GM10248 (cell line): ENCODE results near the gene LYPD1.

Experiments used
- CTCF ChIA-PET: fragments of 300-600 bp; sonication (Branson Sonifier 250); formaldehyde crosslinking; extraction: SDS; loops from one replicate; lab custom pipeline; 2021; ENCODE audit warnings: antibody characterized with exemption; lab: Yijun Ruan, JAX
- POLR2A ChIA-PET: fragments of 350-650 bp; sonication (Branson Sonifier 250); formaldehyde crosslinking; extraction: SDS; loops from one replicate; lab custom pipeline; 2020; ENCODE audit warnings: antibody characterized with exemption; lab: Yijun Ruan, JAX
- DNase-seq: peaks from one replicate; pipeline ENCODE4 v3.0.0; 2012; ENCODE audit errors: extremely low spot score
- TF ChIP-seq, protein P1 (sequence below): IDR thresholded peaks from 2 replicates; pipeline ENCODE4 v1.5.1; 2012; ENCODE audit warnings: mild to moderate bottlenecking, low read depth; ENCODE audit errors: extremely low read depth, missing control alignments, control extremely low read depth

LYPD1 gene

GRCh38 chr2:132654968-132655367, 15.0 kb downstream of the LYPD1 start:
- TF ChIP-seq, protein P1, sequence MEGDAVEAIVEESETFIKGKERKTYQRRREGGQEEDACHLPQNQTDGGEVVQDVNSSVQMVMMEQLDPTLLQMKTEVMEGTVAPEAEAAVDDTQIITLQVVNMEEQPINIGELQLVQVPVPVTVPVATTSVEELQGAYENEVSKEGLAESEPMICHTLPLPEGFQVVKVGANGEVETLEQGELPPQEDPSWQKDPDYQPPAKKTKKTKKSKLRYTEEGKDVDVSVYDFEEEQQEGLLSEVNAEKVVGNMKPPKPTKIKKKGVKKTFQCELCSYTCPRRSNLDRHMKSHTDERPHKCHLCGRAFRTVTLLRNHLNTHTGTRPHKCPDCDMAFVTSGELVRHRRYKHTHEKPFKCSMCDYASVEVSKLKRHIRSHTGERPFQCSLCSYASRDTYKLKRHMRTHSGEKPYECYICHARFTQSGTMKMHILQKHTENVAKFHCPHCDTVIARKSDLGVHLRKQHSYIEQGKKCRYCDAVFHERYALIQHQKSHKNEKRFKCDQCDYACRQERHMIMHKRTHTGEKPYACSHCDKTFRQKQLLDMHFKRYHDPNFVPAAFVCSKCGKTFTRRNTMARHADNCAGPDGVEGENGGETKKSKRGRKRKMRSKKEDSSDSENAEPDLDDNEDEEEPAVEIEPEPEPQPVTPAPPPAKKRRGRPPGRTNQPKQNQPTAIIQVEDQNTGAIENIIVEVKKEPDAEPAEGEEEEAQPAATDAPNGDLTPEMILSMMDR = no peak
- CTCF ChIA-PET = no interaction called here
- DNase-seq = no peak
- POLR2A ChIA-PET = no interaction called here

- TF ChIP-seq, protein P1 = no peak
- CTCF ChIA-PET = no interaction called here
Measured at GRCh38 chr2:132654335-132654734, 15.7 kb downstream of the LYPD1 start.

GRCh38 chr2:132652474-132652873, 17.5 kb downstream of the LYPD1 start:
- POLR2A ChIA-PET = no interaction called here
- no peak for DNase-seq
- TF ChIP-seq, protein P1 = no peak
- CTCF ChIA-PET = interaction anchor here (1.6 kb wide), 1 partner anchor 16 kb away, joined by 8 read pairs; no protein-coding TSS in a partner anchor

More at GRCh38 chr2:132654335-132654734, 15.7 kb downstream of the LYPD1 start:
- no peak for DNase-seq
- POLR2A ChIA-PET = no interaction called here

DNA sequence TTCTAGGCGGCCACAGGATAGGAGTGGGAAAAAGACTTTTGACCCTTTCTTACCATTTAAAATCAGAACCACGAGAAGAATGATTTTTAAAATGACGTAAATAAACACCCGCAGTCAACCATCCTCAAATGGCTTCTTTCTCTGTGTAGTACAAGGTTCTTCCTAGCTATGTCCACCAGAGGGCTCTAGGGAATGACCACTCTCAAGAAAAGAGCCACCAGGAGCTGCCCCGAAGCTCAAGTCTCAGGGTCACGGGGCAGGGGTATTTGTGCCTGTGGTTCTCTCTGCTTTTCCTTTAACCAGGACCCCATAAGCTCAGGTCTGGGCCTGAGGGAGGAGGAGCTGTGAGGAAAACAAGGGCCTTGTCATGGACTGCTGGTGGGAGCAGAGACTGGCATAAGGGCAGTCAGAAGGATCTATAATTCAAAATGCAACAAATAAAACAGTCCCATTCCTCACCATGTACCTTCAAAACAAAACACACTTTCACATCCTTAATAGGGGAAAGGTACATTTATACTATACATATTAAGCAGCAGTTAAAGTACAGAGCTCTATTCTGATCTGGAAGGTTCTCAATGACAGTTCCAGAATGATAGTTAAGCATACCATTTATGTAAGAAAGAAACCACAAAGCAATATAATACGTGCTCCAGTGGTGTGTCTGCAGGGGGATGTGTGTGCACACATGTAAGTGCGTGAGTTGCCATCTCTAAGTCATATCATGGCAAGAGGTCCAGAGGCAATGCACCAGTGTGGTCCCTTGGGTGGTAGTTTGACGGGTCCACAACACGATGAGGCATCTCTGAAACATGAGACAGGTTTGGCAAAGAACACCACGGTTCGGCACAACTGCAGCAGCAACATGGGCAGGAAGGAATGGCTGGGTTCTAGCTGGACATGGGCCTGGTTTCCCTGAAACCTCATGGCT, 18.6 kb downstream of the LYPD1 start:
- TF ChIP-seq, protein P1 = peak; percentile 15
- CTCF ChIA-PET = interaction anchor here (1.0 to 1.6 kb wide), 3 partner anchors 9 to 15 kb away, joined by 3 to 8 read pairs (median 8); no protein-coding TSS in a partner anchor
- POLR2A ChIA-PET = no interaction called here
- no peak for DNase-seq

GRCh38 chr2:132646540-132647108, 23.4 kb downstream of the LYPD1 start:
- POLR2A ChIA-PET = no interaction called here
- CTCF ChIA-PET = interaction anchor here (1.4 to 2.1 kb wide), 2 partner anchors 10 to 12 kb away, joined by 3 to 7 read pairs; no protein-coding TSS in a partner anchor
- TF ChIP-seq, protein P1 = no peak

GRCh38 chr2:132645722-132646539, 24.1 kb downstream of the LYPD1 start:
- no peak for DNase-seq
- CTCF ChIA-PET = interaction anchor here (1.4 to 2.1 kb wide), 2 partner anchors 9 to 13 kb away, joined by 3 to 7 read pairs; no protein-coding TSS in a partner anchor
- TF ChIP-seq, protein P1 = no peak
- POLR2A ChIA-PET = no interaction called here

More at GRCh38 chr2:132646540-132647108, 23.4 kb downstream of the LYPD1 start:
- no peak for DNase-seq
